ENCODE data around the gene SIPA1L3. TPM values are rescaled to one million over a fixed set of nuclear protein-coding genes. Genes with fewer than 3 reads are reported as not detected.

SIPA1L3 gene
- total and polyA plus RNA-seq, 2 of the 13 experiments (the other 11 are each of a cell fraction or from before 2014, with no cell fraction given): 5.5 to 7.7 TPM

DNA sequence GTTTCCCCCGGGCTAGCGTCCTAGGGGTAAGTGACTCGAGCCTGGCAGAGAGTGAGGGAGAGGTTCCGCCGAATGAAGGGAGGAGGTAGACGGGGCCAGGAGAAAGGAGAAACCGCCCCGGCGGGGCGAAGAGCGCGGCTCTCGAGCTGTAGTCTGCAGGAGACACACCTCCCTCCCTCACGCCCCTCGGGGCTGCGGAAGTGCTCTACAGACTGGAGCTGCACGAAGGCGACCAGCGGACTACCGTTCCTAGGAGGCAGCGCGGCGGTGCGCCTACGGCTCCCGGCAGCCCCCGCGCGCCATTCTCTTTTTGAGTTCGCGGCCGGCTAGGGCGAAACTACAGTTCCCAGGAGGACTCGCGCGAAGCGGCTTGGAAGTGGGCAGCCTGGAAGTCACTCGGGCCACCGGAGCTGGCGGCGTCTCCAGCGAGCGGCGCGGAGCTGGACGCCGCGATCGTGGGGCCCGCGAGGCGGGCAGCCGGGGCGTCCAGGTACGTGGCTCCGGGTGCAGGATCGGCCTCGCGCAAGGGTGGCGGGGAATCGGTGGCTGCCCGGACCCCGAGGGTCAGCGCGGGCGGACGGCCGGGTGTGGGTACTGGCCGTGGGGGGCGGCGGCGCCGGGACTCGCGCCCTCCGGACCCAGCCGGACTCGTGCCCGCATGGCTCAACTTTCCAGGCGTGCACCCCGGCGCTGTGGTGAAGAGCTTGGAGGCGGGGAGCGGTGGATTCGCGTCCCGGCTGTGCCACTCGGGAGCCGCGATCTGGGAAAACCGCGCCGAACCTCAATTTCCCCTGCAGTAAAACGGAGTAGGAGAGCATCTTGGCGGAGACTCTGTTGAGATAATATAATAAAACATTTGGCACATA lies at the start of gene SIPA1L3 (continued):
- TF ChIP-seq, protein P1, sequence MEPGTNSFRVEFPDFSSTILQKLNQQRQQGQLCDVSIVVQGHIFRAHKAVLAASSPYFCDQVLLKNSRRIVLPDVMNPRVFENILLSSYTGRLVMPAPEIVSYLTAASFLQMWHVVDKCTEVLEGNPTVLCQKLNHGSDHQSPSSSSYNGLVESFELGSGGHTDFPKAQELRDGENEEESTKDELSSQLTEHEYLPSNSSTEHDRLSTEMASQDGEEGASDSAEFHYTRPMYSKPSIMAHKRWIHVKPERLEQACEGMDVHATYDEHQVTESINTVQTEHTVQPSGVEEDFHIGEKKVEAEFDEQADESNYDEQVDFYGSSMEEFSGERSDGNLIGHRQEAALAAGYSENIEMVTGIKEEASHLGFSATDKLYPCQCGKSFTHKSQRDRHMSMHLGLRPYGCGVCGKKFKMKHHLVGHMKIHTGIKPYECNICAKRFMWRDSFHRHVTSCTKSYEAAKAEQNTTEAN (CRISPR knock-in tag; conservative IDR thresholded peaks at IDR 0.05): peak; percentile 27; the same call in 1 of the 2 replicates
- TF ChIP-seq ZNF605 (CRISPR knock-in tag; IDR thresholded peaks at IDR 0.05): peak; percentile 89; the same call in 1 of the 2 replicates
- peak; percentile 43 for TF ChIP-seq HDAC1 (CRISPR knock-in tag; IDR thresholded peaks at IDR 0.05)
- TF ChIP-seq, protein P2, sequence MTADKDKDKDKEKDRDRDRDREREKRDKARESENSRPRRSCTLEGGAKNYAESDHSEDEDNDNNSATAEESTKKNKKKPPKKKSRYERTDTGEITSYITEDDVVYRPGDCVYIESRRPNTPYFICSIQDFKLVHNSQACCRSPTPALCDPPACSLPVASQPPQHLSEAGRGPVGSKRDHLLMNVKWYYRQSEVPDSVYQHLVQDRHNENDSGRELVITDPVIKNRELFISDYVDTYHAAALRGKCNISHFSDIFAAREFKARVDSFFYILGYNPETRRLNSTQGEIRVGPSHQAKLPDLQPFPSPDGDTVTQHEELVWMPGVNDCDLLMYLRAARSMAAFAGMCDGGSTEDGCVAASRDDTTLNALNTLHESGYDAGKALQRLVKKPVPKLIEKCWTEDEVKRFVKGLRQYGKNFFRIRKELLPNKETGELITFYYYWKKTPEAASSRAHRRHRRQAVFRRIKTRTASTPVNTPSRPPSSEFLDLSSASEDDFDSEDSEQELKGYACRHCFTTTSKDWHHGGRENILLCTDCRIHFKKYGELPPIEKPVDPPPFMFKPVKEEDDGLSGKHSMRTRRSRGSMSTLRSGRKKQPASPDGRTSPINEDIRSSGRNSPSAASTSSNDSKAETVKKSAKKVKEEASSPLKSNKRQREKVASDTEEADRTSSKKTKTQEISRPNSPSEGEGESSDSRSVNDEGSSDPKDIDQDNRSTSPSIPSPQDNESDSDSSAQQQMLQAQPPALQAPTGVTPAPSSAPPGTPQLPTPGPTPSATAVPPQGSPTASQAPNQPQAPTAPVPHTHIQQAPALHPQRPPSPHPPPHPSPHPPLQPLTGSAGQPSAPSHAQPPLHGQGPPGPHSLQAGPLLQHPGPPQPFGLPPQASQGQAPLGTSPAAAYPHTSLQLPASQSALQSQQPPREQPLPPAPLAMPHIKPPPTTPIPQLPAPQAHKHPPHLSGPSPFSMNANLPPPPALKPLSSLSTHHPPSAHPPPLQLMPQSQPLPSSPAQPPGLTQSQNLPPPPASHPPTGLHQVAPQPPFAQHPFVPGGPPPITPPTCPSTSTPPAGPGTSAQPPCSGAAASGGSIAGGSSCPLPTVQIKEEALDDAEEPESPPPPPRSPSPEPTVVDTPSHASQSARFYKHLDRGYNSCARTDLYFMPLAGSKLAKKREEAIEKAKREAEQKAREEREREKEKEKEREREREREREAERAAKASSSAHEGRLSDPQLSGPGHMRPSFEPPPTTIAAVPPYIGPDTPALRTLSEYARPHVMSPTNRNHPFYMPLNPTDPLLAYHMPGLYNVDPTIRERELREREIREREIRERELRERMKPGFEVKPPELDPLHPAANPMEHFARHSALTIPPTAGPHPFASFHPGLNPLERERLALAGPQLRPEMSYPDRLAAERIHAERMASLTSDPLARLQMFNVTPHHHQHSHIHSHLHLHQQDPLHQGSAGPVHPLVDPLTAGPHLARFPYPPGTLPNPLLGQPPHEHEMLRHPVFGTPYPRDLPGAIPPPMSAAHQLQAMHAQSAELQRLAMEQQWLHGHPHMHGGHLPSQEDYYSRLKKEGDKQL (CRISPR knock-in tag; IDR thresholded peaks at IDR 0.05; ENCODE audit: low read depth): no peak
- no peak for TF ChIP-seq ZNF792 (CRISPR knock-in tag; IDR thresholded peaks at IDR 0.05)
- TF ChIP-seq, protein P3, sequence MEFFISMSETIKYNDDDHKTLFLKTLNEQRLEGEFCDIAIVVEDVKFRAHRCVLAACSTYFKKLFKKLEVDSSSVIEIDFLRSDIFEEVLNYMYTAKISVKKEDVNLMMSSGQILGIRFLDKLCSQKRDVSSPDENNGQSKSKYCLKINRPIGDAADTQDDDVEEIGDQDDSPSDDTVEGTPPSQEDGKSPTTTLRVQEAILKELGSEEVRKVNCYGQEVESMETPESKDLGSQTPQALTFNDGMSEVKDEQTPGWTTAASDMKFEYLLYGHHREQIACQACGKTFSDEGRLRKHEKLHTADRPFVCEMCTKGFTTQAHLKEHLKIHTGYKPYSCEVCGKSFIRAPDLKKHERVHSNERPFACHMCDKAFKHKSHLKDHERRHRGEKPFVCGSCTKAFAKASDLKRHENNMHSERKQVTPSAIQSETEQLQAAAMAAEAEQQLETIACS (CRISPR knock-in tag; IDR thresholded peaks at IDR 0.05): peak; percentile 86
- TF ChIP-seq PAWR (CRISPR knock-in tag; IDR thresholded peaks at IDR 0.05; ENCODE audit: borderline replicate concordance): no peak
- no peak for TF ChIP-seq FOXP1 (IDR thresholded peaks at IDR 0.05)
- TF ChIP-seq FOXP1 (CRISPR knock-in tag; IDR thresholded peaks at IDR 0.05): 0 out of 2 replicates have a peak, but pooled peaks have one; percentile 5
- TF ChIP-seq NR3C1 (CRISPR knock-in tag; IDR thresholded peaks at IDR 0.05): no peak
- TF ChIP-seq, protein P4, sequence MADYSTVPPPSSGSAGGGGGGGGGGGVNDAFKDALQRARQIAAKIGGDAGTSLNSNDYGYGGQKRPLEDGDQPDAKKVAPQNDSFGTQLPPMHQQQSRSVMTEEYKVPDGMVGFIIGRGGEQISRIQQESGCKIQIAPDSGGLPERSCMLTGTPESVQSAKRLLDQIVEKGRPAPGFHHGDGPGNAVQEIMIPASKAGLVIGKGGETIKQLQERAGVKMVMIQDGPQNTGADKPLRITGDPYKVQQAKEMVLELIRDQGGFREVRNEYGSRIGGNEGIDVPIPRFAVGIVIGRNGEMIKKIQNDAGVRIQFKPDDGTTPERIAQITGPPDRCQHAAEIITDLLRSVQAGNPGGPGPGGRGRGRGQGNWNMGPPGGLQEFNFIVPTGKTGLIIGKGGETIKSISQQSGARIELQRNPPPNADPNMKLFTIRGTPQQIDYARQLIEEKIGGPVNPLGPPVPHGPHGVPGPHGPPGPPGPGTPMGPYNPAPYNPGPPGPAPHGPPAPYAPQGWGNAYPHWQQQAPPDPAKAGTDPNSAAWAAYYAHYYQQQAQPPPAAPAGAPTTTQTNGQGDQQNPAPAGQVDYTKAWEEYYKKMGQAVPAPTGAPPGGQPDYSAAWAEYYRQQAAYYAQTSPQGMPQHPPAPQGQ (CRISPR knock-in tag; IDR thresholded peaks at IDR 0.05; ENCODE audit: borderline replicate concordance): no peak
- no peak for TF ChIP-seq SIX1 (CRISPR knock-in tag; IDR thresholded peaks at IDR 0.05; ENCODE audit: borderline replicate concordance)
- no peak for TF ChIP-seq SP1 (IDR thresholded peaks at IDR 0.05)
- 0 out of 2 replicates have a peak, but pooled peaks have one; percentile 39 for TF ChIP-seq SP1 (CRISPR knock-in tag; IDR thresholded peaks at IDR 0.05)
- no peak for TF ChIP-seq RARG (CRISPR knock-in tag; IDR thresholded peaks at IDR 0.05; ENCODE audit: low read depth)
- TF ChIP-seq, protein P5, sequence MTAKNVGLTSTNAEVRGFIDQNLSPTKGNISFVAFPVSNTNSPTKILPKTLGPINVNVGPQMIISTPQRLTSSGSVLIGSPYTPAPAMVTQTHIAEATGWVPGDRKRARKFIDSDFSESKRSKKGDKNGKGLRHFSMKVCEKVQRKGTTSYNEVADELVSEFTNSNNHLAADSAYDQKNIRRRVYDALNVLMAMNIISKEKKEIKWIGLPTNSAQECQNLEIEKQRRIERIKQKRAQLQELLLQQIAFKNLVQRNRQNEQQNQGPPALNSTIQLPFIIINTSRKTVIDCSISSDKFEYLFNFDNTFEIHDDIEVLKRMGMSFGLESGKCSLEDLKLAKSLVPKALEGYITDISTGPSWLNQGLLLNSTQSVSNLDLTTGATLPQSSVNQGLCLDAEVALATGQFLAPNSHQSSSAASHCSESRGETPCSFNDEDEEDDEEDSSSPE (CRISPR knock-in tag; IDR thresholded peaks at IDR 0.05): peak; percentile 72; the same call in 1 of the 2 replicates
- TF ChIP-seq ZNF577 (CRISPR knock-in tag; IDR thresholded peaks at IDR 0.05; ENCODE audit: borderline replicate concordance, low read depth): no peak
- TF ChIP-seq ZNF501 (CRISPR knock-in tag; IDR thresholded peaks at IDR 0.05): 0 out of 2 replicates have a peak, but pooled peaks have one; percentile 26
- TF ChIP-seq ZNF207 (IDR thresholded peaks at IDR 0.05; ENCODE audit: borderline replicate concordance): no peak
